ENCODE measurements around the gene REEP6.

The REEP6 gene

GRCh38 chr19:1457031-1457739 is 33.8 kb upstream of the REEP6 start:
- no peak for DNase-seq

- no peak for DNase-seq
These were observed 33.1 kb upstream of the REEP6 start for GRCh38 chr19:1457892-1458291.

GRCh38 chr19:1459479-1459878 is 31.5 kb upstream of the REEP6 start:
- DNase-seq, result no peak

- DNase-seq, result no peak
These were observed 30.7 kb upstream of the REEP6 start for GRCh38 chr19:1460033-1460995.

- no peak for DNase-seq
These were observed 29.1 kb upstream of the REEP6 start for GRCh38 chr19:1461862-1462261.

- peak; percentile 71 for DNase-seq
These were observed 25.6 kb upstream of the REEP6 start for GRCh38 chr19:1465191-1466016.

- DNase-seq, result no peak
These were observed 24.9 kb upstream of the REEP6 start for GRCh38 chr19:1466018-1466460.

- DNase-seq, result no peak
These were observed 24.3 kb upstream of the REEP6 start for GRCh38 chr19:1466461-1467214.

GRCh38 chr19:1467215-1467489 is 23.8 kb upstream of the REEP6 start:
- peak; percentile 53 for DNase-seq

GRCh38 chr19:1467490-1468273 is 23.3 kb upstream of the REEP6 start:
- peak; percentile 53 for DNase-seq

GRCh38 chr19:1468274-1468820 is 22.6 kb upstream of the REEP6 start:
- DNase-seq, result peak; percentile 61

GRCh38 chr19:1468821-1469254 is 22.1 kb upstream of the REEP6 start:
- peak; percentile 81 for DNase-seq

- DNase-seq, result no peak
These were observed 21.5 kb upstream of the REEP6 start for GRCh38 chr19:1469255-1470054.

- no peak for DNase-seq
These were observed 21.0 kb upstream of the REEP6 start for GRCh38 chr19:1470055-1470304.

GRCh38 chr19:1470305-1471009 is 20.5 kb upstream of the REEP6 start:
- DNase-seq, result peak; percentile 79

GRCh38 chr19:1471010-1471514 is 19.9 kb upstream of the REEP6 start:
- no peak for DNase-seq

- DNase-seq, result no peak
These were observed 19.3 kb upstream of the REEP6 start for GRCh38 chr19:1471515-1472160.

GRCh38 chr19:1472231-1473084 is 18.5 kb upstream of the REEP6 start:
- no peak for DNase-seq

Data from activated CD8-positive, alpha-beta memory T cell treated with anti-CD3 and anti-CD28 coated beads, Interleukin-2, amount 50 U/mL, for 48 hours (primary cell).